ENCODE data around the gene SYNDIG1L. TPM values are rescaled to one million over a fixed set of nuclear protein-coding genes. Genes with fewer than 3 reads are reported as not detected.
"Not testable (repeated sequence)": the region's sequence is repeated elsewhere in the genome, so short reads cannot be mapped to it uniquely, and the experiment has no call there.

The SYNDIG1L gene
- total RNA-seq, 2 experiments from 2014 or later: not detected

- ChIA-PET POLR2A (no interaction called here), CTCF (no interaction called here)
- Mint-ChIP-seq H3K4me1 (ENCODE audit: low read depth) (no peaks in the 10 kb centered on the region), H3K4me3 (no peak overlapping the region), H3K9me3 (no peaks in the 10 kb centered on the region), H3K27me3 (peaks cover 8% of the 10 kb centered on the region), H3K36me3 (ENCODE audit: low read depth) (no peaks in the 10 kb centered on the region), H3K27ac (no peak overlapping the region)
- no peak overlapping the region for H3K4me3 ChIP-seq (ENCODE audit: low read length)
- no peak overlapping the region for H3K27ac ChIP-seq (ENCODE audit: low read depth in 1 of 2, low read length in 2 of 2)
- no peaks in the 10 kb centered on the region for H3K4me1 ChIP-seq (ENCODE audit: insufficient read depth, low read length)
- H3K27me3 ChIP-seq (ENCODE audit: control insufficient read depth in 1 of 2, insufficient read depth in 2 of 2, low read length in 2 of 2): no peaks in the 10 kb centered on the region
- DNase-seq (no peak), ATAC-seq (ENCODE audit: poor library complexity) (no peak)
- TF ChIP-seq CTCF (IDR thresholded peaks at IDR 0.05): no peak
- intact Hi-C loops (cut with DNase I, micrococcal nuclease): no loop called here
- no peaks in the 10 kb centered on the region for H3K9me3 ChIP-seq (ENCODE audit: control insufficient read depth in 1 of 2, insufficient read depth in 1 of 2, low read length in 2 of 2)
- no peaks in the 10 kb centered on the region for H3K36me3 ChIP-seq (ENCODE audit: insufficient read depth, low read length)
Measured at GRCh38 chr14:74394549-74394948, 31.5 kb downstream of the SYNDIG1L start.

- no peaks in the 10 kb centered on the region for H3K4me1 Mint-ChIP-seq (ENCODE audit: low read depth)
- no peaks in the 10 kb centered on the region for H3K9me3 Mint-ChIP-seq
- CTCF ChIA-PET: no interaction called here
- H3K4me3 Mint-ChIP-seq: no peak overlapping the region
- Histone ChIP-seq H3K4me1 (ENCODE audit: insufficient read depth, low read length) (no peaks in the 10 kb centered on the region), H3K4me3 (ENCODE audit: low read length) (no peak overlapping the region), H3K9me3 (ENCODE audit: control insufficient read depth in 1 of 2, insufficient read depth in 1 of 2, low read length in 2 of 2) (no peaks in the 10 kb centered on the region), H3K27ac (ENCODE audit: low read depth in 1 of 2, low read length in 2 of 2) (no peak overlapping the region), H3K27me3 (ENCODE audit: control insufficient read depth in 1 of 2, insufficient read depth in 2 of 2, low read length in 2 of 2) (no peaks in the 10 kb centered on the region), H3K36me3 (ENCODE audit: insufficient read depth, low read length) (no peaks in the 10 kb centered on the region)
- intact Hi-C loops (cut with DNase I, micrococcal nuclease): no loop called here
- POLR2A ChIA-PET: no interaction called here
- no peak for TF ChIP-seq CTCF (IDR thresholded peaks at IDR 0.05)
- no peak overlapping the region for H3K27ac Mint-ChIP-seq
- ATAC-seq (ENCODE audit: poor library complexity) (no peak), DNase-seq (no peak)
- H3K36me3 Mint-ChIP-seq (ENCODE audit: low read depth): no peaks in the 10 kb centered on the region
- peaks cover 12% of the 10 kb centered on the region for H3K27me3 Mint-ChIP-seq
Measured at GRCh38 chr14:74392616-74393570, 33.1 kb downstream of the SYNDIG1L start.

- Histone ChIP-seq H3K27ac (ENCODE audit: low read depth in 1 of 2, low read length in 2 of 2) (no peak overlapping the region), H3K36me3 (ENCODE audit: insufficient read depth, low read length) (no peaks in the 10 kb centered on the region), H3K9me3 (ENCODE audit: control insufficient read depth in 1 of 2, insufficient read depth in 1 of 2, low read length in 2 of 2) (no peaks in the 10 kb centered on the region), H3K4me3 (ENCODE audit: low read length) (no peak overlapping the region), H3K4me1 (ENCODE audit: insufficient read depth, low read length) (no peaks in the 10 kb centered on the region), H3K27me3 (ENCODE audit: control insufficient read depth in 1 of 2, insufficient read depth in 2 of 2, low read length in 2 of 2) (no peaks in the 10 kb centered on the region)
- Mint-ChIP-seq H3K36me3 (ENCODE audit: low read depth) (no peaks in the 10 kb centered on the region), H3K4me1 (ENCODE audit: low read depth) (no peaks in the 10 kb centered on the region), H3K4me3 (no peak overlapping the region), H3K27me3 (peaks cover 12% of the 10 kb centered on the region), H3K9me3 (no peaks in the 10 kb centered on the region), H3K27ac (no peak overlapping the region)
- intact Hi-C loops (cut with DNase I, micrococcal nuclease): no loop called here
- CTCF ChIA-PET: no interaction called here
- no peak for DNase-seq
- POLR2A ChIA-PET: no interaction called here
- ATAC-seq (ENCODE audit: poor library complexity): no peak
- TF ChIP-seq CTCF (IDR thresholded peaks at IDR 0.05): no peak
Measured at GRCh38 chr14:74391479-74391878, 34.5 kb downstream of the SYNDIG1L start.

- ATAC-seq (ENCODE audit: poor library complexity); H3K27ac ChIP-seq (ENCODE audit: low read depth in 1 of 2, low read length in 2 of 2); H3K27me3 ChIP-seq (ENCODE audit: control insufficient read depth in 1 of 2, insufficient read depth in 2 of 2, low read length in 2 of 2); POLR2A ChIA-PET; H3K4me3 ChIP-seq (ENCODE audit: low read length); intact Hi-C loops (cut with DNase I, micrococcal nuclease); H3K36me3 Mint-ChIP-seq (ENCODE audit: low read depth); H3K4me3 Mint-ChIP-seq; DNase-seq; H3K9me3 ChIP-seq (ENCODE audit: control insufficient read depth in 1 of 2, insufficient read depth in 1 of 2, low read length in 2 of 2); H3K36me3 ChIP-seq (ENCODE audit: insufficient read depth, low read length); CTCF ChIA-PET; H3K27ac Mint-ChIP-seq; H3K4me1 ChIP-seq (ENCODE audit: insufficient read depth, low read length); H3K9me3 Mint-ChIP-seq; H3K4me1 Mint-ChIP-seq (ENCODE audit: low read depth): not testable (repeated sequence)
- peaks cover 12% of the 10 kb centered on the region for H3K27me3 Mint-ChIP-seq
Measured at GRCh38 chr14:74390505-74390904, 35.5 kb downstream of the SYNDIG1L start.

Measured in CD4-positive, alpha-beta T cell (primary cell).